Measurements from ENCODE around the gene EXOSC7. TPM values are rescaled to one million over a fixed set of nuclear protein-coding genes. Genes with fewer than 3 reads are reported as not detected.
A peak's percentile ranks its signal among the peaks of the same experiment; 100 is the strongest.

EXOSC7 gene
- total and polyA plus RNA-seq, 9 of the 15 experiments (the other 6 are each of a cell fraction or from before 2014, with no cell fraction given) = 88.5 to 237 (median 112) TPM

- TF ChIP-seq E2F1 (CRISPR knock-in tag; IDR thresholded peaks at IDR 0.05) = no peak
- TF ChIP-seq SIN3B (IDR thresholded peaks at IDR 0.05; ENCODE audit: low read depth) = no peak
- TF ChIP-seq MCM5 (IDR thresholded peaks at IDR 0.05; ENCODE audit: low read depth) = no peak
- peak; percentile 71 for TF ChIP-seq NFIC (IDR thresholded peaks at IDR 0.05)
- TF ChIP-seq NELFE (IDR thresholded peaks at IDR 0.05; ENCODE audit: insufficient read depth, insufficient read length) = no peak
- TF ChIP-seq ESRRA (IDR thresholded peaks at IDR 0.05; ENCODE audit: borderline replicate concordance, low read depth) = no peak
- no peak for TF ChIP-seq HNRNPUL1 (IDR thresholded peaks at IDR 0.05; ENCODE audit: low read length)
- TF ChIP-seq DIDO1 (tag; IDR thresholded peaks at IDR 0.05; ENCODE audit: low read depth) = peak; percentile 87
- 0 out of 2 replicates have a peak, but pooled peaks have one; percentile 47 for TF ChIP-seq ILF3 (IDR thresholded peaks at IDR 0.05; ENCODE audit: borderline replicate concordance)
- TF ChIP-seq KAT7 (CRISPR knock-in tag; IDR thresholded peaks at IDR 0.05; ENCODE audit: borderline replicate concordance) = no peak
- no peak for TF ChIP-seq EP400 (IDR thresholded peaks at IDR 0.05)
- TF ChIP-seq SRF (CRISPR knock-in tag; IDR thresholded peaks at IDR 0.05) = peak in 1 of 2 experiments; percentile 83; a peak in 3 of 4 replicates
- peak; percentile 97 for TF ChIP-seq THRB (CRISPR knock-in tag; conservative IDR thresholded peaks at IDR 0.05)
- TF ChIP-seq ZNF57 (CRISPR knock-in tag; IDR thresholded peaks at IDR 0.05) = 0 out of 2 replicates have a peak, but pooled peaks have one; percentile 80
- TF ChIP-seq MYC (IDR thresholded peaks at IDR 0.05; ENCODE audit: low read depth, low read length) = no peak
- TF ChIP-seq MYC (CRISPR knock-in tag; IDR thresholded peaks at IDR 0.05; ENCODE audit: borderline replicate concordance, low read depth) = peak; percentile 95; the same call in 1 of the 2 replicates
- peak; percentile 90; the same call in 1 of the 2 replicates for TF ChIP-seq CUX1 (CRISPR knock-in tag; IDR thresholded peaks at IDR 0.05)
- no peak for TF ChIP-seq NCOA2 (IDR thresholded peaks at IDR 0.05; ENCODE audit: partially characterized antibody in 2 of 2)
- no peak for TF ChIP-seq SRSF1 (IDR thresholded peaks at IDR 0.05; ENCODE audit: low read depth, low read length)
- TF ChIP-seq HCFC1 (IDR thresholded peaks at IDR 0.05; ENCODE audit: low read depth, low read length) = no peak
Observed at GRCh38 chr3:45054196-45054857, 78.3 kb downstream of the EXOSC7 start (continued).

Measured in K562 (cell line).